ENCODE results near the gene KSR2.

GRCh38 chr12:117724543-117724942 is 244.2 kb downstream of the KSR2 start:
- no peak for TF ChIP-seq POLR2A (IDR thresholded peaks at IDR 0.05; ENCODE audit: low read depth)
- TF ChIP-seq POLR2AphosphoS5 (IDR thresholded peaks at IDR 0.05): no peak
- TF ChIP-seq CTCF (IDR thresholded peaks at IDR 0.05): no peak
